NCI-H2171 treated with DMSO at 0.1 percent for 48 hours (cell line): ENCODE results near the gene RECK.

Experiments
- DNase-seq: peaks from one replicate; lab custom pipeline; 2025; lab: John Stamatoyannopoulos, UW

The RECK gene

DNA sequence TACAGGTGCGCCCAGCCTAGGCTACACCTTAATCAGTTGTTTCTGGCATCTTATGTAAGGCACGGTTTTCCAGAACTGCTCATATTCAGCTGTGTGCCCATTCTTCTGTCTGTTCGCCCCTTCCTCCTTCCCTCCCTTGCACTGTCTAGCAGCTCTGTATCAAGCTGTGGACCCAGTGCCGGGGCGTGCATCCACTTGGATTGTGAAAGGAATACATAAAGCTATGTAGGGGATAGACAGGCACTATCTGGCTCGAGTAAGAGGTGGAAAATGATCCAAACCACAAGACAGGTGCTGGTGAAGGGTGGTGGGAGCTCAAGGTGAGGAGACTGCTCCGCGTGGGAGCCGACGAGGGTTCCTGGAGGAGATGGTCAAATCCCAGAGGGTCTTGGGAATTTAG, 101.8 kb downstream of the RECK start:
- DNase-seq = no peak

- no peak for DNase-seq
These were observed 102.2 kb downstream of the RECK start for GRCh38 chr9:36138901-36139300.

DNA sequence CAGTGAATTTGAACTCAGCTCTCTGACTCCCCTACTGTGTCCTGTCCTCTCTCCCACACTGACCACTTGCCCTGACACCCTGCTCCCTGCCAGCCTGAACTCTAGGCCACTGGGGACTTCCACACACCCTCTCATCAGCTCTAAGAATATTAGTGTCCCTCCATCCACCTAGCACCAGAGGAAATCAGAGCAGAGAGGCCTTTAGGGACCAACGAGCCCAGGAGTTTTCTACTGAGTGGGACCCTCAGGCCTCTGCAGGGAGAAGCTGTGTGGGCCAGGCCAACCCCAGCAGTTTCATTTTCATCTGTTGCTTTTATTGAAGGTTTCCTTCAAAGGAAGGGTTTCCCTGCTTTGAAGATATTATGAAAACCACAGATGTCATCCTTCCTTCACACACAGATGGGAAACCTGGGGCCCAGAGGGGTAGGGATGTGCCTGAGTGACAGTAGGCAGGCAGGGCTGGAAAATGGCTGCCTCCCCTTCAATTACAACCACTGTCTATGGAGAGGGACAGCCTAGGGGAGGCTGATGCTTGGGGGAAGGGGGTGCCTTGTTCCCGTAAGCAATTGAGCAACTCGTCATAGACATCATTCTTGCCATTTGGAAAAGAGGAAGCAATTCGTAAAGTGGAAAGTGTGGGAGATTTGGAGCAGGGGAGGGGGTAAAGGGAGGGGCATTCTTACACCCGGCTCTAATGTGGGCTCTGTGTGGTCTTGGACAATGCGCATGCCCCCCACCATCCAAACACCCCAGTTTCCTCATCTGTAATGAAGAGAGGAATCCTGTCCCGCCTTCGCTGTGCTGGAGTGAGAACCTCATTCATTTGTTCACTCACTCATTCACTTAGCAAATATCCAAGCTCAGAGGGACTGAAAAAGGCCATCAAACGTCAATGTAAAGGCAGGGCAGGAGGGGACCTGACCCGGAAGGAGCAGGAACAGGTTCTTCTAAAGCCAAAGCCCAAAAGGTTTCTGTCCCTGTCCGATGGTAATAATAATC, 103.7 kb downstream of the RECK start:
- DNase-seq = no peak

GRCh38 chr9:36141288-36141687, 104.6 kb downstream of the RECK start:
- DNase-seq = no peak

DNA sequence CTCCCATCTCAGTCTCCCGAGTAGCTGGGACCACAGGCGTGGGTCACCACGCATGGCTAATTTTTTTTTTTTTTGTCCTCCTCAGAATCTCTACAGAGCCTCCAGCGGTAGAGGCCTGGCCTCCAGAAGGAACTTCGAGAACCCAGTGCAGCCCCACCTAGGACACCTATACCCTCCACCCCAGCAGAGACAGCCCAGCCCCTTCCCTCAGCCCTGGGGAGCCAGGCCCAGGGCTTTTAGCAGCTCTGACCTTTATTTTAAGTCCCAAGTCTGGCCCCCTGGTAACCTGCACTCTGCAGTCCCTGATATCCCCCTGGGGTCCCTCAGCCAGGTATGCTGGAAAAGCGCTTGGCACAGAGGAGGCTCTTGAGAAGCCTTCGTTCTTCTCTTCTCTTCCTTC, 105.0 kb downstream of the RECK start:
- no peak for DNase-seq

- no peak for DNase-seq
These were observed 106.0 kb downstream of the RECK start for GRCh38 chr9:36142510-36143244.

DNA sequence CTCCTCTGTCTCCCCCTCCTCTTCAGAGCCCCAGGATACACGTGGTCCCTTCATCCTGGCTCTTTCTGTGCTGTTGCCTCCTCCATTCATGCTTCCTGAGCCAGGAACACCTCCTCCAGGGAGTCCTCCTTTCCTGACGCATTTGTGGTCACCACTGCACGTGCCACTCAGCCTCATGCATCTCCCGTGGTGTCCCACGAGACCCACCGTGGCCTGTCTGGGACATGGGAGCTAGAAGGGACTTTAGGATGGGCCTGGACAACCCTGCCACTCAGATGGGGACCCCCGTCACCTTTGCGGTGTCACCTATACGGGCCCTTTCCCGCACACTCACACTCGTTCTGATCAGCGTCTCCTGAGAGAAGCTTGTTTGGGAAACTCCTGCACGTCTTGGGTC, 106.5 kb downstream of the RECK start:
- no peak for DNase-seq

DNA sequence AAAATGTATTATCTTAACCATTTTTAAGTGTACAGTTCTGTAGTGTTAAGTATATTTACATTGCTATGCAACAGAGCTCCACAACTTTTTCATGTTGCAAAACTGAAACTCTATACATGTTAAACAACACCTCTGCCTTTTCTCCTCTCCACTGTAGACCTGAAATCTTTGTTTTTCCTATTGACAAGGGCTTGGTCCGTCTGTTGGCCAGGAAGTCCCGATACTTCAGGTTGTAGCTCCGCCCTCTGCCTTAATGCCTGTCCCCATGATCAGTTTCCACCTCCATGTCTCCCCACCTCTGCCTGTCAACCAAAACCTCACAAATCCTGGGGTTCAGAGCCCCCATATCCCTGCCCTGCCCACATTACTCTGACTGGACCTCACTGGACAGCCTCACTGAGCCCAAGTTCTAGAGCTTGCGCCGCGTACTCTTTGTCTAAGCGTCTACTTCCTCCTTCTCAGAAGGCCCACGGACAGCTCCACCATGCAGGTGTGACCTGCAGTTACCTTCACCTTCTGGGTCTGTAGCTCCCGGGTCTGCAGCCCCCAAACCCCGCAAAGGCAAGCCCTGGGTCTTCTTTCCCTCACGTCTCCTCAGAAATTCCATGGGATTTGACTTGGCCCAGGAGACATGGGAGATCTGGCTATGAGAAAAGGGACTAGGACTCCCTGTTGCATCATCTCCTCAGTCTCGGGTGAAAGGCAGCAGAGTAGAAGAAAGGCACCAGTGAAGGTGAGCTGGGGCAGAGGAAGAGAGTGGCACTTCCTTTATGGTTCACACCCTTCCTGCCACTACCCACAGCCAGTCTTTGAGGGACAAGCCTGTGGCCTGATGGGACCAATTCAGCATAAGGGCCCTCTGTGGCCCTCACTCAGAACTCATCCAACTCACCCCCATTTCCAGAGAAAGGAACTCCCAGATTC, 107.9 kb downstream of the RECK start:
- DNase-seq = no peak

- DNase-seq = no peak
These were observed 109.3 kb downstream of the RECK start for GRCh38 chr9:36145970-36146369.

DNA sequence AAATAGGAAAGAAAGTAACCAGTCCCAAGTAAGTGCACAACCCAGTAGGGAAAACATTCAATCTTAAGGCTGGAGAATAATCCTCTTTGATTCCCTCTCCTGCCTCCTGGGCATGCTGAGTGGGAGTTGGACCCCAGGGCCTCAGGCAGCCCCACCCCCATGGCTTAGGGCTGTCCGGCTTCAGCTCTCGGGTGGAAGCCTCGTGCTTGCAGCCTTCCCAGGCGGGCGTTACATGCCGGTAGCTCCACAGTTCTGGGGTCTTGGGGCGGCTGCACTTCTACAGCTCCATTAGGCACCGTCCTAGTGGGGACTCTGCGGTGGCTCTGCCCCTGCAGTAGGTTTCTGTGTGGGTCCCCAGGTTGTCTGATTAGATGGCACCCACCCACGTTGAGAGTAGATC, 109.9 kb downstream of the RECK start:
- DNase-seq = no peak

DNA sequence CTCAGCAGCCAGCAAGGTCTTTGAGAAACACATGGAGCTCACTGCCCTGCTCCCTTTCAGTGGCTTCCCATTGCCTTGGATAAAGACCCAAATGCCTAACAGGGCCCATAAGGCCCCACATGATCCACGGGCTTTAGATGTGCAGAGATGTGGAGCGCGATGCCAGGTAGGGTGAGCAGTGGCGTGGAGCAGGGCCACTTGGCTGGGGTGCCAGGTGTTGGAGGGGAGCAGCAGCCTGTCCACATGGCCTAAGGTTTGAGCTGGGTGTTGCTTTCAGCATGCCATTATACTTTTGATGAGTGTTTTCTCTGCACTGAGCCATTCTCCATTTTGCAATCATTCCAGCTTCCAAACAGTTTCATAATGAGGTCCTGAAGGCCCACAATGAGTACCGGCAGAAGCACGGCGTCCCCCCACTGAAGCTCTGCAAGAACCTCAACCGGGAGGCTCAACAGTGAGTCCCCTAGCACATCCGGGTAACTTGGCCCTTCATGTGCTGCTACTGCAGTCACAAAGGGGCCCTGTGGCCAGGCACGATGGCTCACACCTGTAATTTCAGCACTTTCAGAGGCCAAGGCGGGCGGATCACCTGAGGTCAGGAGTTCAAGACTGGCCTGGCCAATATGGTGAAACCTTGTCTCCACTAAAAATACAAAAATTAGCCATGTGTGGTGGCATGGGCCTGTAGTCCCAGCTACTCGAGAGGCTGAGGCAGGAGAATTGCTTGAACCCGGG, 110.9 kb downstream of the RECK start:
- DNase-seq = no peak

- no peak for DNase-seq
These were observed 111.8 kb downstream of the RECK start for GRCh38 chr9:36148311-36149051.

- DNase-seq = no peak
These were observed 112.5 kb downstream of the RECK start for GRCh38 chr9:36149197-36149596.

DNA sequence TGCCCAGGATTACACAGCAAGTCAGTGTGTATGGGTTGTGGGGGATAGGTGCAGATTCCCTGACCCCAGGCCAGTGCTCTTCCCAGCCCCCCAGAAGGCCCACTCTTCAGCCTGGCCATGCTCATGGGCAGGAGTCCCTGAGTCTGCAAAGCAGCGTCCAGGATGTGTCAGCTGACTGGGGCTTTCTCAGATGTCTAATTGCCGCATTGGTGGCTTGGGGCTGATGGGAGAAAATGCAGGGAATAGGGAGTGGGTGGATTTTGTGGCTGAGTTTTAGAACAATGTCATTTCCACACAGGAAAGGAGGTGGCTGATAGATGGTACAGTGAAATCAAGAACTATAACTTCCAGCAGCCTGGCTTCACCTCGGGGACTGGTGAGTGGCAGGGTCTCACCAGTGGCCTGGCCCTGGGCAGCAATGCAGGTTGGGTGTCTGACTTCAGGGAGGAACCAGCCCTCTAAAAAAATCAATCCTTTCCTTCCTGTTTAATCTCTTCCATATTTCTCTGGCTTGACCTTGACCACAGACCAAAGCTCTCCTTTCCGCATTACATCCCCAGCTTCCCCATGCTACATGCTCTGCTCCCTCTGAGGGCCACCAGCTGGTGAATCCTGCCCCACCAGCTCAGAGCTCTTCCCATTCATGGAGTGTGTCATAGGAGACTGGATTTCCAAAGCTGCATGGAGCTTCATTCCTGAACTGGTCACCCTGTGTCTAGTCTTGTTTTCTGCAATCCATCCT, 114.0 kb downstream of the RECK start:
- no peak for DNase-seq

- no peak for DNase-seq
These were observed 114.8 kb downstream of the RECK start for GRCh38 chr9:36151316-36152210.

GRCh38 chr9:36152741-36153438, 116.2 kb downstream of the RECK start:
- peak; percentile 1 for DNase-seq

DNA sequence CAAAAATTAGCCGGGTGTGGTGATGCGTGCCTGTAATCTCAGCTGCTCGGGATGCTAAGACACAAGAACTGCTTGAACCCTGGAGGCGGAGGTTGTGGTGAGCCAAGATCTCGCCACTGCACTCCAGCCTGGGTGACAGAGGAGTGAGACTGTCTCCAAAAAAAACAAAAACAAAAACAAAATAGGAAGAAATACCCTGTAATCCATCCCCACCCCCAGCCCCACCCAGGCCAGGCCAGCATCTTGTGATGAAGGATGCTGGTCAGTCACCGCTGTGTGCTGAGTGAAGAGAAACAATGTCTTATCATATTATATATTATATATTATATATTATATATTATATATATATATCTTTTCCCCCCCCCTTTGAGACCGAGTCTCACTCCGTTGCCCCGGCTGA, 117.0 kb downstream of the RECK start:
- no peak for DNase-seq

- DNase-seq = no peak
These were observed 117.7 kb downstream of the RECK start for GRCh38 chr9:36154331-36154952.
